Gastrocnemius medialis (tissue), 4 donors: ENCODE data around the gene CDC42EP2. TPM values are rescaled to one million over a fixed set of nuclear protein-coding genes. Genes with fewer than 3 reads are reported as not detected.

Source experiments
- ATAC-seq, 2 donors: fragments of 150-250 bp; one replicate each; pipeline ENCODE4 v1.9.1; 2016
- DNase-seq, 2 donors: peaks; one replicate each; pipeline ENCODE4 v3.0.0-alpha.2; 2019
- H3K27ac ChIP-seq, 4 donors: fragments of 200-600 bp; sonication (generic); 1 replicate in 1 of 4; 2 replicates in 3 of 4; pipeline ENCODE4 v1.5.1; 2016 to 2018; ENCODE audit warnings: mild to moderate bottlenecking in 2 of 4, moderate library complexity in 1 of 4
- H3K27me3 ChIP-seq, 3 donors: fragments of 200-600 bp; sonication (generic) in 2 of 3; 1 replicate in 1 of 3; 2 replicates in 2 of 3; pipeline versions ENCODE4 v1.5.1 to v1.6.0; 2016 to 2019; ENCODE audit warnings: mild to moderate bottlenecking in 1 of 3, moderate library complexity in 1 of 3
- H3K36me3 ChIP-seq, 2 donors: fragments of 200-600 bp; sonication (generic) in 1 of 2; one replicate each; pipeline ENCODE4 v1.5.1; 2017 to 2018
- H3K4me1 ChIP-seq, 2 donors: fragments of 200-600 bp; sonication (generic) in 1 of 2; one replicate each; pipeline ENCODE4 v1.5.1; 2016 to 2017; ENCODE audit warnings: mild to moderate bottlenecking in 2 of 2
- H3K4me3 ChIP-seq, 4 donors: fragments of 200-600 bp; sonication (generic) in 3 of 4; 1 replicate in 1 of 4; 2 replicates in 3 of 4; pipeline ENCODE4 v1.5.1; 2016 to 2019; ENCODE audit warnings: mild to moderate bottlenecking in 2 of 4
- H3K9me3 ChIP-seq, 3 donors: fragments of 200-600 bp; sonication (generic) in 2 of 3; 1 replicate in 1 of 3; 2 replicates in 2 of 3; pipeline ENCODE4 v1.5.1; 2016 to 2019
- CTCF ChIP-seq, 5 experiments: fragments of 450-650 bp in 3 of 5; fragments of 200-600 bp in 2 of 5; sonication (generic) in 2 of 5; IDR thresholded peaks in 4 of 5; conservative IDR thresholded peaks in 1 of 5; 1 replicate in 4 of 5; 2 replicates in 1 of 5; pipeline ENCODE4 v1.5.1; 2016 to 2019; ENCODE audit warnings: antibody characterized with exemption in 5 of 5, mild to moderate bottlenecking in 3 of 5, moderate library complexity in 3 of 5
- POLR2A ChIP-seq, 2 donors: fragments of 450-650 bp; IDR thresholded peaks; one replicate each; pipeline ENCODE4 v1.6.1; 2017; ENCODE audit warnings: antibody characterized with exemption in 2 of 2, mild to moderate bottlenecking in 2 of 2, moderate library complexity in 2 of 2
- in situ Hi-C, 4 donors: fragments of 200-750 bp; cut with MboI; loops; one replicate each; pipeline versions ENCODE4 v1.15.0 to v1.8.0; 2017; ENCODE audit warnings: low sequenced_read_pairs in 4 of 4
- intact Hi-C: fragments of 100-400 bp; cut with DNase I; formaldehyde crosslinking; loops from one replicate; pipeline ENCODE4 v1.15.1; 2023; ENCODE audit warnings: low total_unique reads
- total RNA-seq, 4 donors: library from RNA; depleted of rRNA; stranded (reverse); fragments of >200 nt; gene quantifications; one replicate each; pipeline versions ENCODE4 v1.1.0 to v1.2.3, GENCODE V29; 2016

Gene CDC42EP2
- total RNA-seq, 4 donors from 2014 or later, result 5.0 to 11.6 (median 5.6) TPM

- in situ Hi-C loops, result no loop called here
- Histone ChIP-seq H3K36me3 (peaks cover 7 to 61% of the 10 kb centered on the region in 2 donors), H3K4me1 (peaks cover 14 to 21% of the 10 kb centered on the region in 2 donors)
Observed at GRCh38 chr11:65340226-65340625, 25.6 kb downstream of the CDC42EP2 start.

GRCh38 chr11:65341856-65342255 is 27.2 kb downstream of the CDC42EP2 start:
- Histone ChIP-seq H3K9me3 (no peaks in the 10 kb centered on the region), H3K27ac (no peak overlapping the region), H3K4me1 (peaks cover 5 to 14% of the 10 kb centered on the region in 2 donors), H3K4me3 (no peak overlapping the region), H3K36me3 (peaks cover 7 to 69% of the 10 kb centered on the region in 2 donors), H3K27me3 (no peaks in the 10 kb centered on the region)
- TF ChIP-seq POLR2A (IDR thresholded peaks at IDR 0.05) (no peak), CTCF (IDR thresholded peaks at IDR 0.05 in 4 of 5, conservative IDR thresholded peaks at IDR 0.05 in 1 of 5) (no peak)
- in situ Hi-C loops (no loop called here), intact Hi-C loops (no loop called here)
- DNase-seq (no peak), ATAC-seq (no peak)

More at GRCh38 chr11:65340226-65340625, 25.6 kb downstream of the CDC42EP2 start:
- Histone ChIP-seq H3K27me3 (no peaks in the 10 kb centered on the region), H3K4me3 (no peak overlapping the region), H3K27ac (no peak overlapping the region), H3K9me3 (no peaks in the 10 kb centered on the region)
- DNase-seq, result no peak
- TF ChIP-seq CTCF (IDR thresholded peaks at IDR 0.05 in 4 of 5, conservative IDR thresholded peaks at IDR 0.05 in 1 of 5) (no peak), POLR2A (IDR thresholded peaks at IDR 0.05) (no peak)
- no peak for ATAC-seq
- intact Hi-C loops, result no loop called here

- H3K36me3 ChIP-seq, result peaks cover 6 to 59% of the 10 kb centered on the region in 2 donors
- intact Hi-C loops (no loop called here), in situ Hi-C loops (no loop called here)
- DNase-seq (no peak), ATAC-seq (no peak)
- no peak for TF ChIP-seq CTCF (IDR thresholded peaks at IDR 0.05 in 4 of 5, conservative IDR thresholded peaks at IDR 0.05 in 1 of 5)
- no peak for TF ChIP-seq POLR2A (IDR thresholded peaks at IDR 0.05)
- H3K27me3 ChIP-seq, result no peaks in the 10 kb centered on the region
- peaks cover 21 to 25% of the 10 kb centered on the region in 2 donors for H3K4me1 ChIP-seq
- H3K27ac ChIP-seq, result no peak overlapping the region
- no peaks in the 10 kb centered on the region for H3K9me3 ChIP-seq
- H3K4me3 ChIP-seq, result no peak overlapping the region
Observed at GRCh38 chr11:65351511-65351910, 36.8 kb downstream of the CDC42EP2 start.

- H3K4me1 ChIP-seq, result peaks cover 28 to 30% of the 10 kb centered on the region in 2 donors
- in situ Hi-C loops (no loop called here), intact Hi-C loops (no loop called here)
- DNase-seq, result no peak
- no peak overlapping the region for H3K27ac ChIP-seq
- TF ChIP-seq POLR2A (IDR thresholded peaks at IDR 0.05), result no peak
- TF ChIP-seq CTCF (IDR thresholded peaks at IDR 0.05 in 4 of 5, conservative IDR thresholded peaks at IDR 0.05 in 1 of 5), result no peak
- ATAC-seq, result no peak
- H3K9me3 ChIP-seq, result no peaks in the 10 kb centered on the region
- no peak overlapping the region for H3K4me3 ChIP-seq
- peaks cover 6 to 46% of the 10 kb centered on the region in 2 donors for H3K36me3 ChIP-seq
- no peaks in the 10 kb centered on the region for H3K27me3 ChIP-seq
Observed at GRCh38 chr11:65352783-65353182, 38.1 kb downstream of the CDC42EP2 start.

GRCh38 chr11:65353376-65353775 is 38.7 kb downstream of the CDC42EP2 start:
- no peak for DNase-seq
- peak overlapping the region in 1 of 4 donors; percentile 52 for H3K27ac ChIP-seq
- no peaks in the 10 kb centered on the region for H3K9me3 ChIP-seq
- H3K27me3 ChIP-seq, result no peaks in the 10 kb centered on the region
- no peak for ATAC-seq
- H3K4me1 ChIP-seq, result peaks cover 30 to 33% of the 10 kb centered on the region in 2 donors
- TF ChIP-seq POLR2A (IDR thresholded peaks at IDR 0.05), result no peak
- no peak for TF ChIP-seq CTCF (IDR thresholded peaks at IDR 0.05 in 4 of 5, conservative IDR thresholded peaks at IDR 0.05 in 1 of 5)
- in situ Hi-C loops (no loop called here), intact Hi-C loops (no loop called here)
- H3K4me3 ChIP-seq, result no peak overlapping the region
- H3K36me3 ChIP-seq, result peaks cover 6 to 40% of the 10 kb centered on the region in 2 donors
